GM12878 (cell line): ENCODE measurements around the gene MOGAT3. TPM values are rescaled to one million over a fixed set of nuclear protein-coding genes. Genes with fewer than 3 reads are reported as not detected.

ENCODE experiments used
- ATAC-seq: fragments of 200-7000 bp; cut with Tn5 transposase; 3 replicates; pipeline ENCODE4 v1.9.1; 2020; ENCODE audit warnings: mild to moderate bottlenecking, moderate library complexity
- BruUV-seq: library from RNA; stranded (reverse); fragments of 400-500 nt; replicated peaks from 2 replicates; lab custom pipeline; 2021; lab: Mats Ljungman, UMichigan
- CTCF ChIA-PET: fragments of 300-600 bp; sonication (Branson Sonifier 250); formaldehyde crosslinking; extraction: SDS; loops from one replicate; lab custom pipeline; 2021; ENCODE audit warnings: inconsistent platforms; lab: Yijun Ruan, JAX
- POLR2A ChIA-PET: fragments of 350-600 bp; formaldehyde crosslinking; extraction: SDS; loops from one replicate; lab custom pipeline; 2021; ENCODE audit warnings: inconsistent platforms; lab: Charles Lee
- RAD21 ChIA-PET: fragments of 300-600 bp; sonication (Branson Sonifier 250); formaldehyde crosslinking; loops from one replicate; lab custom pipeline; 2023; ENCODE audit warnings: antibody characterized with exemption; ENCODE audit not compliant: unreplicated experiment; lab: Charles Lee
- SMC1A ChIA-PET: fragments of 300-600 bp; sonication (Branson Sonifier 250); formaldehyde crosslinking; loops from one replicate; lab custom pipeline; 2023; ENCODE audit not compliant: unreplicated experiment, uncharacterized antibody; lab: Charles Lee
- DNase-seq: peaks from one replicate; pipeline ENCODE4 v3.0.0-alpha.2; 2011; ENCODE audit warnings: low read depth, low spot score
- FAIRE-seq: peaks from 3 replicates; lab custom pipeline; 2011; peaks lifted over from hg19 to GRCh38; lab: Jason Lieb, UNC
- H2AFZ ChIP-seq: 2 replicates; pipeline ENCODE4 v1.6.0; 2011; ENCODE audit warnings: low read depth, low read length, control low read depth; ENCODE audit not compliant: control insufficient read depth
- H3K27ac ChIP-seq: 2 replicates; pipeline ENCODE4 v1.5.1; 2011; ENCODE audit warnings: control low read depth; ENCODE audit not compliant: control insufficient read depth, insufficient read depth
- H3K27me3 ChIP-seq, 2 experiments: replicated peaks in 1 of 2; 2 replicates each; pipeline versions ENCODE4 v1.6.0 to v1.6.1; 2011; ENCODE audit warnings: low read length in 1 of 2; ENCODE audit not compliant: control insufficient read depth in 2 of 2, insufficient read depth in 2 of 2
- H3K36me3 ChIP-seq, 2 experiments: 2 replicates each; pipeline ENCODE4 v1.5.1; 2011; ENCODE audit warnings: low read length in 1 of 2; ENCODE audit not compliant: control insufficient read depth in 2 of 2, insufficient read depth in 2 of 2
- H3K4me1 ChIP-seq: 2 replicates; pipeline ENCODE4 v1.6.1; 2011; ENCODE audit warnings: mild to moderate bottlenecking, low read length, moderate library complexity, mixed read lengths; ENCODE audit not compliant: control insufficient read depth, insufficient read depth
- H3K4me2 ChIP-seq: 2 replicates; pipeline ENCODE4 v1.6.0; 2011; ENCODE audit warnings: control low read depth; ENCODE audit not compliant: control insufficient read depth, insufficient read depth
- H3K4me3 ChIP-seq: fragments of 200-600 bp; sonication (generic); 2 replicates; pipeline ENCODE4 v1.5.1; 2016
- H3K79me2 ChIP-seq: 2 replicates; pipeline ENCODE4 v1.6.0; 2011; ENCODE audit warnings: low read length; ENCODE audit not compliant: control insufficient read depth, insufficient read depth
- H3K9ac ChIP-seq: 2 replicates; pipeline ENCODE4 v1.8.0; 2011; ENCODE audit warnings: low read length, control low read depth, mixed read lengths; ENCODE audit not compliant: control insufficient read depth, insufficient read depth
- H3K9me3 ChIP-seq: replicated peaks from 3 replicates; pipeline ENCODE4 v1.5.1; 2011; ENCODE audit warnings: mild to moderate bottlenecking, low read length; ENCODE audit not compliant: control insufficient read depth, insufficient read depth
- H4K20me1 ChIP-seq: 2 replicates; pipeline ENCODE4 v1.6.0; 2011; ENCODE audit not compliant: control insufficient read depth, insufficient read depth
- CBX3 ChIP-seq: fragments of 200-600 bp; sonication (generic); IDR thresholded peaks from 2 replicates; pipeline ENCODE4 v1.6.1; 2016; ENCODE audit warnings: low read depth, borderline replicate concordance
- ELK1 ChIP-seq: IDR thresholded peaks from 2 replicates; pipeline ENCODE4 v1.6.1; 2012; ENCODE audit warnings: low read depth, low read length, improper control_type of control experiment
- ESRRA ChIP-seq: IDR thresholded peaks from 2 replicates; pipeline ENCODE4 v1.6.1; 2012; ENCODE audit warnings: mild to moderate bottlenecking, low read length, improper control_type of control experiment
- KAT2A ChIP-seq: conservative IDR thresholded peaks from 2 replicates; pipeline ENCODE4 v1.6.1; 2011; ENCODE audit warnings: low read depth, low read length; ENCODE audit not compliant: control insufficient read depth
- NFYB ChIP-seq: IDR thresholded peaks from 2 replicates; pipeline ENCODE4 v1.6.1; 2011; ENCODE audit warnings: low read depth, mild to moderate bottlenecking, low read length, improper control_type of control experiment, moderate library complexity; ENCODE audit not compliant: insufficient read depth
- POLR2AphosphoS5 ChIP-seq: IDR thresholded peaks from 2 replicates; pipeline ENCODE4 v1.6.1; 2011; ENCODE audit warnings: mild to moderate bottlenecking, low read length, inconsistent platforms
- POU2F2 ChIP-seq: IDR thresholded peaks from 3 replicates; pipeline ENCODE4 v1.6.1; 2011; ENCODE audit warnings: low read depth, mild to moderate bottlenecking, low read length, borderline replicate concordance
- RAD51 ChIP-seq: fragments of 450-650 bp; IDR thresholded peaks from 2 replicates; pipeline ENCODE4 v1.6.1; 2016; ENCODE audit warnings: moderate library complexity, mild to moderate bottlenecking, inconsistent platforms
- RB1 ChIP-seq: fragments of 450-650 bp; formaldehyde crosslinking; IDR thresholded peaks from 2 replicates; pipeline ENCODE4 v1.6.1; 2017; ENCODE audit warnings: mild to moderate bottlenecking, borderline replicate concordance
- SIN3A ChIP-seq: IDR thresholded peaks from 2 replicates; pipeline ENCODE4 v1.6.1; 2012; ENCODE audit warnings: low read depth, low read length, improper control_type of control experiment
- SPI1 ChIP-seq: IDR thresholded peaks from 2 replicates; pipeline ENCODE4 v1.6.1; 2011; ENCODE audit warnings: low read depth, mild to moderate bottlenecking, low read length, moderate library complexity, borderline replicate concordance; ENCODE audit not compliant: insufficient read depth
- ZNF24 ChIP-seq: fragments of 450-650 bp; IDR thresholded peaks from 2 replicates; pipeline ENCODE4 v1.6.1; 2017; ENCODE audit warnings: antibody characterized with exemption, mild to moderate bottlenecking
- ZZZ3 ChIP-seq: IDR thresholded peaks from 2 replicates; pipeline ENCODE4 v1.6.1; 2011; ENCODE audit warnings: low read depth; ENCODE audit not compliant: control insufficient read depth, insufficient read length
- WGBS: methylation state at CpG from one replicate; pipeline ENCODE4 v1.1.6; 2016; ENCODE audit warnings: low lambda C conversion rate; ENCODE audit not compliant: insufficient replicate concordance, insufficient coverage; ENCODE audit errors: missing lambda C conversion rate; 5-methylcytosine and 5-hydroxymethylcytosine counted together
- in situ Hi-C: fragments of 300-500 bp; cut with MboI; formaldehyde crosslinking; loops from 9 replicates; pipeline ENCODE4 v1.14.3; 2018; ENCODE audit warnings: mixed read lengths
- intact Hi-C: fragments of 100-400 bp; cut with micrococcal nuclease; formaldehyde crosslinking; loops from one replicate; pipeline ENCODE4 v1.14.2; 2022; ENCODE audit not compliant: unreplicated experiment
- polyA plus RNA-seq, 11 experiments: library from polyadenylated mRNA; depleted of rRNA in 4 of 11; unstranded in 6 of 11; stranded (reverse) in 5 of 11; fragments of >200 nt; fragmentation: Nextera tagmentation in 4 of 11; fragmentation: Illumina TruSeq in 1 of 11; extraction: Ambion mirVana in 4 of 11; extraction: Trizol in 1 of 11; gene quantifications; 1 replicate in 1 of 11; 2 replicates in 10 of 11; pipeline versions ENCODE4 v1.2.1 to v1.2.3, GENCODE V29; 2011 to 2016; ENCODE audit warnings: inconsistent platforms in 2 of 11, missing spikeins in 2 of 11, low read depth in 1 of 11
- total RNA-seq, 4 experiments: library from RNA; depleted of rRNA in 3 of 4; stranded (reverse); fragments of >200 nt in 3 of 4; fragmentation: Illumina TruSeq in 1 of 4; extraction: Trizol in 1 of 4; gene quantifications; 2 replicates each; pipeline versions ENCODE4 v1.2.1 to v1.2.3, GENCODE V29; 2013 to 2021
- TF ChIP-seq, protein P1 (sequence below): IDR thresholded peaks from 2 replicates; pipeline ENCODE4 v1.6.1; 2011; ENCODE audit warnings: mild to moderate bottlenecking, low read depth, low read length, moderate library complexity; ENCODE audit not compliant: insufficient replicate concordance
- TF ChIP-seq, protein P2 (sequence below): IDR thresholded peaks from 2 replicates; pipeline ENCODE4 v1.6.1; 2011; ENCODE audit warnings: low read depth, mild to moderate bottlenecking, low read length, moderate library complexity, borderline replicate concordance; ENCODE audit errors: extremely low read depth

Gene MOGAT3
- total and polyA plus RNA-seq, 10 of the 15 experiments (the other 5 are each of a cell fraction or from before 2014, with no cell fraction given), result 0.11 TPM; not detected in 9

DNA sequence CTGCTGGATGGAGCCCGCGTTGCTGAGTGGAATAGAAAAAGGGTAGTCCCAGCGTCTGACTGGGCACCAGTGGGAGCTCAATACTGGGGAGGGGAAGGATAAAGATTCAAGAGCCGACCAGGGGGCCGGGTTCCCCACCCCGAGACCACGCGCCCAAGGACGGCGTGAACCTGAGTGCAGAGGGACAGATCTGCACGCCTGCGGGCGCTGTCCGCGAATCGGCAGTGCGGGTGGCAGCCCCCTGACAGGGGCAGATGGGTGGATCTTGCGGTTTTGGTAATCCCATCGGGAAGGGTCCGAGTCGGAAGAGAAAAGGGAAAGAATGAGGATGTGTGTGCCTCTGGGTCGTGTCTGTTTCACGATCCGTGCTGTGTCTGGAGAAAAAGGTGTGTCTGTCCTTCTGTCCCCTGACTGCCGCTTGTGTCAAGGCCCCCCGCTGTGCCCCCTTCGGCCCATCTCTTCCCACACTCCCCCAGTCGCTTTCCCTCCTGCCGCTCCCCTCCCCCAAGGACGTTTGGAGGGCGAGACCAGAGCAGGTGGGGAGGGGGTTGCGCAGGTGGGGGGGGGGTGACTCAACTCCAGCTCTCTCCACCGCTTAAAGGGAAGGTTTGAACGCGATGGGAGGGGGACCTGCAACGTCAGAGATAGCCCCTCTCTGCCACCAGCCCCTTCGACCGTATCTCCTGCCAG is 34.7 kb downstream of the MOGAT3 start:
- in situ Hi-C loops, result no loop called here

More for the DNA sequence above, 34.7 kb downstream of the MOGAT3 start:
- CTCF ChIA-PET, result interaction anchor here (0.9 to 2.4 kb wide), 7 partner anchors 8 to 124 kb away, joined by 3 to 17 read pairs (median 5); no protein-coding TSS in a partner anchor
- Histone ChIP-seq H3K27me3 (peaks cover 21 to 29% of the 10 kb centered on the region in 2 experiments), H3K4me2 (peak overlapping the region; percentile 84), H3K9ac (no peak overlapping the region), H3K4me1 (peaks cover 11% of the 10 kb centered on the region), H3K27ac (no peak overlapping the region), H3K36me3 (no peaks in the 10 kb centered on the region), H3K9me3 (no peaks in the 10 kb centered on the region; the same call in 2 of the 3 replicates), H2AFZ (0 out of 2 replicates have a peak overlapping the region, but pooled peaks have one; percentile 10), H3K4me3 (peak overlapping the region; percentile 44; the same call in 1 of the 2 replicates), H3K79me2 (no peaks in the 10 kb centered on the region), H4K20me1 (no peaks in the 10 kb centered on the region)
- WGBS, result 13% methylated on average over 27 of the region's 38 CpGs
- RAD21 ChIA-PET, result interaction anchor here (0.5 to 2.5 kb wide), 5 partner anchors 8 to 27 kb away, joined by 3 to 32 read pairs (median 3); no protein-coding TSS in a partner anchor
- POLR2A ChIA-PET, result interaction anchor here (0.6 to 1.0 kb wide), 3 partner anchors 9 to 167 kb away, joined by 3 to 5 read pairs (median 4); partner anchors contain the start of genes PLOD3 and ZNHIT1
- BruUV-seq, result no TSS peak
- FAIRE-seq (no peak), ATAC-seq (no peak), DNase-seq (no peak)
- TF ChIP-seq, protein P1, sequence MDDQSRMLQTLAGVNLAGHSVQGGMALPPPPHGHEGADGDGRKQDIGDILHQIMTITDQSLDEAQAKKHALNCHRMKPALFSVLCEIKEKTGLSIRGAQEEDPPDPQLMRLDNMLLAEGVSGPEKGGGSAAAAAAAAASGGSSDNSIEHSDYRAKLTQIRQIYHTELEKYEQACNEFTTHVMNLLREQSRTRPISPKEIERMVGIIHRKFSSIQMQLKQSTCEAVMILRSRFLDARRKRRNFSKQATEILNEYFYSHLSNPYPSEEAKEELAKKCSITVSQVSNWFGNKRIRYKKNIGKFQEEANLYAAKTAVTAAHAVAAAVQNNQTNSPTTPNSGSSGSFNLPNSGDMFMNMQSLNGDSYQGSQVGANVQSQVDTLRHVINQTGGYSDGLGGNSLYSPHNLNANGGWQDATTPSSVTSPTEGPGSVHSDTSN, result no peak
- TF ChIP-seq SIN3A (no peak), RB1 (no peak), SPI1 (no peak), KAT2A (no peak), ZZZ3 (no peak), CBX3 (no peak), POLR2AphosphoS5 (no peak), RAD51 (no peak), ESRRA (no peak), ELK1 (no peak), POU2F2 (no peak), NFYB (no peak), ZNF24 (no peak)
- TF ChIP-seq, protein P2, sequence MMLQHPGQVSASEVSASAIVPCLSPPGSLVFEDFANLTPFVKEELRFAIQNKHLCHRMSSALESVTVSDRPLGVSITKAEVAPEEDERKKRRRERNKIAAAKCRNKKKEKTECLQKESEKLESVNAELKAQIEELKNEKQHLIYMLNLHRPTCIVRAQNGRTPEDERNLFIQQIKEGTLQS, result no peak
- intact Hi-C loops, result no loop called here
- SMC1A ChIA-PET, result interaction anchor here (0.7 to 1.9 kb wide), 5 partner anchors 22 to 71 kb away, joined by 3 to 8 read pairs (median 3); no protein-coding TSS in a partner anchor
